GM12873 (cell line): ENCODE results near the gene ELMO3.

Source experiments
- CTCF ChIP-seq: IDR thresholded peaks from 2 replicates; pipeline ENCODE4 v1.5.1; 2012; ENCODE audit warnings: low read depth, mild to moderate bottlenecking, moderate library complexity, low read length, control low read depth; ENCODE audit not compliant: insufficient read depth; ENCODE audit errors: missing control alignments

Gene ELMO3

GRCh38 chr16:67199011-67199807, at the start of gene ELMO3:
Gene ELMO3, plus strand, starts transcription at chr16:67199131. Its CDS starts 196 bp downstream, at chr16:67199327.
- TF ChIP-seq CTCF = peak; percentile 26

- peak; percentile 1 for TF ChIP-seq CTCF
Observed at GRCh38 chr16:67149276-67150046, 49.5 kb upstream of the ELMO3 start.

- TF ChIP-seq CTCF = no peak
Observed at GRCh38 chr16:67150047-67150832, 48.7 kb upstream of the ELMO3 start.

GRCh38 chr16:67150833-67151396, 48.0 kb upstream of the ELMO3 start, which contains the start of gene B3GNT9:
Gene B3GNT9, minus strand, starts transcription at chr16:67150998. Its CDS starts 513 bp downstream, at chr16:67150485.
- no peak for TF ChIP-seq CTCF

GRCh38 chr16:67151431-67152097, 47.4 kb upstream of the ELMO3 start:
- peak; percentile 25 for TF ChIP-seq CTCF

- no peak for TF ChIP-seq CTCF
Observed at GRCh38 chr16:67154578-67155294, 44.2 kb upstream of the ELMO3 start.
